GM18502 (cell line): ENCODE data around the gene STMND1.

Experiments
- ATAC-seq: cut with Tn5 transposase; IDR thresholded peaks from one replicate; pipeline ENCODE4 v1.9.1; 2021; ENCODE audit warnings: mild to moderate bottlenecking; ENCODE audit not compliant: unreplicated experiment, poor library complexity

Gene STMND1

DNA sequence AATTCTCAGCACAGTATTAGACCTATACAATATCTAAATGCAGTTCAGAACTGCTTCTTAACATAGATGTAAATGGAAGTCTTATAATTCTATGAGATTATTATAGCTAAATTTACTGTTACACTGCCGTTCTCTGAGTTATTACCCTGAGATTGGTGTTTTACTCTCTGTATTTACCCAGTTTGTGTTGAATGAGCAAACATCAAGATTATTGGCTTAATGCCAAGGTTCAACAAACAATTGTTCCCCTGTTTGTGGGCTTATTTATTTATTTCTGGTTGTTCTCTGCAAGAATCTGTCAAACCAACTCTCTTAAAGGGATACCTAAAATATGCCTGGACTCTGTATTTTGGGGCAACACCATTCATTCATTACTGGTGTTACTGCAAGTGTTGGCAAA is 5.2 kb upstream of the STMND1 start:
- no peak for ATAC-seq

DNA sequence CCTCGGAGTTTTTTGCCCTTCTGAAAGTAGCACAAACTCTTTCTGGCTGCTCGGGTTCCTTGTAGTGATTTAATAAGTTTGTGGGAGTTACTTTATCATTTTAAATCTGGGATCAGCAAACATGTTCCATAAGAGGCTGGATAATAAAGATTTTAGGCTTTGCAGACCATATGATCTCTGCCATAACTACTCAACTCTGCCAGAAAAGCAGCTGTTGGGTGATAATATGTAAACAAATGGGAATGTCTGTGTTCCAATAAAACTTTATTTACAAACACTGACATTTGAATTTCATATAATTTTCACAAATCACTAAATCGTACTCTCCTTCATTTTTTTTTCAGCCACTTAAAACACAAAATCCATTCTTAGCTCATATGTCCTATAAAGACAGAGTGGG is 3.9 kb upstream of the STMND1 start:
- no peak for ATAC-seq

DNA sequence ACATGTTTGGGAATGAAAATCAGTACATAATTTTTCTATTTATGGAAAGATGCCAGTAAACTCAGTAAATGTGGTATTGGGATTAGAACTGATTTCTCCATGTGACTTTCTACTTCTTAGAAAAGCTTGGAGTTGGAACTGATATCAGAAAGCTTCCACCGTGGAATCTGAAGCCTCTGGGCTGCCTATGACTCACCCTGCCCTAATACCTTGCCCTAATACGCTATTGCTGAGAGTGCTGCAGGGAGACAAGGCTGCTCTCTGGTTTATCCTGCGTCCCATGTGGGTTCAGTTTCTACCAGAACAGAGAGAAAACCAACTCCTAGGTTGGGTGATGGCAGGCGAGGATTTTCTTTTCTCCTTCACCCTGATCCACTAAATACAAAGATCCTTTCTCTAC is 3.3 kb upstream of the STMND1 start:
- no peak for ATAC-seq

DNA sequence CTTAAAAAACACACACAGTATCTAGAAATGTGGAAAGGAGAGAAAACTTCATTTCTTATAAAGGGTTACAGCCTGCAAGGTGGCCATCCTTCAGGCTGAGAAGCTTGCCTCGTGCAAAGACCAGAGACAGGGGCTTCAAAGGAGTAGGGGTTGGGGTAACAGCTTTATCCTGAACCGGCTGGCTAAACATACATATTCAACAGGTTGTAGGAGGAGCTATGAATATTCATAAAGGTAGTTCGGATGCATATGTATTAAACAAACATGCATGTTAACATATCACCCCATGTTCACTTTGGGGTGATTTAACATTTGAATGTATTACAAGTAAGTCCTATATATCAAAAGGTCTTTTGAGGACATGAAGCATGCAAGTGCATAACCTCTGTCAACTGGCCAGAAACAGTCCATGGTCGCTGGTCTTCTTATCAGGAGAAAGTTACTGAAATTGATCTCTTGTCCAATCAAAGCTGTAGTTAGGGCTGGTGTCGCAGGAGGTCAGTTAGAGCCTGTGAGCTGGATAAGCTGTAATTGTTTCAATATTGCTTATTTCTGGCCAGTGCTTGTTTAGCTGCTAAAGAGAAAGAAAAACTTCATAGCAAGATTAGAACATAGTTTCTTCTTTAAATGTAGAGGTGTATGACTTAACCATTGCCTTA is 2.3 kb upstream of the STMND1 start:
- no peak for ATAC-seq

DNA sequence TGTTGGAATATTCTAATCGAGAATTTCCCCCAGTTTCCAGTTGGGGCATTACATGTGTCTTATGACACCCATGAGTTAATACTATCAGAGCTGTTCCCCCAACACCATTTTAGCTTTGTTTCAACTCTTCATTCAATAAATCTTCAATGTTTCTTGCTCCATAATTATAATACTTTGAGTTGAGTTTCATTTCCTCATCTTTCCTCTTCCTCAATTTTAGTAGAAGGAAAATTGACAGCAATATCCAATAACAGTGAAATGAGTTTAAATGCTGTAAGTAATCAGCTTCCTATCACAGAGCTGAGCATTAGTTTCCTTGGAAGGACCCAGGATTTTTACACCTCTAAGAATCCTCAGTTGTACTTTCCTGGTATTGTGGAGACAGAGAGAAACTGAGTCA is 1.0 kb upstream of the STMND1 start:
- ATAC-seq, result no peak

DNA sequence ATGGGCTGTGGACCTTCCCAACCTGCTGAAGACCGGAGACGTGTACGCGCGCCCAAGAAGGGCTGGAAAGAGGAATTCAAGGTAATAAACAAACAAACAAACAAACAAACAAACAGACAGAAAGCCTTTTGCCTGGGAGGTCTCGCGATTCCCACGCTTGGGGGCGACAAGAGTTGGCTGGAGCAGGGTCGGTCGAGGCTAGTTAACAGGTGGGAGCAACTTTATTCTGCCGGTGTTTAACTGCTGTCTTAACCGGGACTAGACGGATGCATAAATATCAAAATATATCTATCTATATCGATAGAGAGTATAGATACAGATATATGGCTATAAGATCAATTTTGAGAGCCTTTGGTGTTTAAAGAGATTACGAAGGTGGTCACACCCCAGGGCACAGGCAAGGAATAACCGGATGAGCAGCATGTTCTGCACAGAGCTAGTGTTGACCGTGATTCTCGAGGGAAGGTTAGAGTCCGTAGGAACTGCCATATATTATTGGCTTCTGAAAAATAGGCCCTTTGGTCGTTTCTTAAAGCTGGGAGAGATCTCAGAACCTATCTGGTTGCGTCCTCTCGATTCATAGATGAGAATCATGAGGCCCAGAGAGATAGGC is 514 bp downstream of the STMND1 start:
- no peak for ATAC-seq

DNA sequence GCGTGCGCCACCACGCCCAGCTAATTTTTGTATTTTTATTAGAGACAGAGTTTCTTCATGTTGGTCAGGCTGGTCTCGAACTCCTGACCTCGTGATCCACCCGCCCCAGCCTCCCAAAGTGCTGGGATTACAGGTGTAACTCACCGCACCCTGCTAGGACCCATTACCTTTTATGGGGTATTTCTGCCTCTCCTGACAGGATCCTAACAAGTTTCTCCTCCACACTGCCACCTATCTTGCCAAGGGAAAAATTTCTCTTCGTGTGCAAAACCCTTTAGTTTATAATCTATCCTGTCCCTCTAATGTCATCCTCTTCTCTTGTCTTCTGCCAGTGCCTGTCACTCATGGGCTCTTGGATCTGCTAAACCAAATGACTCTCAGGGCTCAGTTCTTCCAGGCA is 1.9 kb downstream of the STMND1 start:
- ATAC-seq, result no peak

DNA sequence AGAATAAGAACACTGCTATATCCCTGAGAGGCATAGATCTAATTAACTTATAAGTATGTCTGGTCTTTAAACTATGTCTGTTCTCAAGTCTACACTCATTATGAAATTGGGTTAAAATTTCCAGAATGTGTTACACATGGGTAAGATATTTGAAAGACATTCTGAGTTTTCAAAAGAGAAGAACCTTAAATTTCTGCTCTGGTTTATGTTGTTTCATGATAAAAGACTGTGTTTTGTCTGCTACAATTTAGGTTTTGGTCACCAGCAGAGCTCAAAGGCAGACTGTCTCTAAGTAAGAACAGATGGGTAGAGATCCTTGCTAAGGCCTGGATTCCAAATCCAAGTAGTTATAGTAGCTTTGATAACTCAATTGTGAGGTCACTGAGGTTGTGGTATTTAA is 6.0 kb downstream of the STMND1 start:
- ATAC-seq, result no peak

DNA sequence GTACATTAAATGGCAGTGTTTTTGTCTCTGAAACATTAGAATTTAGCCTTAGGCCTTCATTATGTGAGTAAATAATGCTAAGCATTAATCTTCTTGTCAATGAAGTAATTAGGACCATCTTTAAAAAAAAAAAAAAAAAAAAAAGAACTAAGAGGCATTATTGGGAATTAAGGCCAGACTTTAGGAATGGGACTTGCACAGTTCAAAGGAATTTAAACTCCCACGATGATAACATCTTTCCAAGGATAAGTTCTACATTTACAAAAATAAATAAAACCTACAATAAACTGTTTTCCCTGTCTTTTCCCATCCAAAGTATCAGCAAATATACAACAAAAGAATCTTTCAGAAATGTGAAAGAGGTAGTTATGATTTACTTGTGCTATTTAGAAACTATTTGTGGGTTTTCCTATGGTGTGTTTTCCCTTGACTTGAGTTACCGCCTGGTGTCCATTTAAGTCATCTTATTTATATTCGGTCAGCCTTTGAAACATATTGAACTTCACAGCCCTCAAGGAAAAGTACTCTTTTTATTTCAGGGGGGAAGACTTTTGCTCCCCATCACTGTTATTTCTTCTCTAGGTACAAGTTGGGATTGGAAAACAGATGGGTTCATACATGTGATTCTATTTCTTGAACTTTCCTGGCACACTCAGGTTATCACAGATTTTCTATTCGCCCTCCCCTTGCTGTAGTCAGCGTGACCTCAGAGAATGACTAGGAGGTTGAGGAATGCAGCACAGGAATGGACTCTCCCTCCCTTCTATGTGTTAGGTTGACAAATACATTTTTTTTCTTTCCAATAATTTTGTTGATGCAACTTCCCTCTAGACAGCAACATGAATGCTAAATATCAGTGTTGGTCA is 13.6 kb downstream of the STMND1 start:
- no peak for ATAC-seq

DNA sequence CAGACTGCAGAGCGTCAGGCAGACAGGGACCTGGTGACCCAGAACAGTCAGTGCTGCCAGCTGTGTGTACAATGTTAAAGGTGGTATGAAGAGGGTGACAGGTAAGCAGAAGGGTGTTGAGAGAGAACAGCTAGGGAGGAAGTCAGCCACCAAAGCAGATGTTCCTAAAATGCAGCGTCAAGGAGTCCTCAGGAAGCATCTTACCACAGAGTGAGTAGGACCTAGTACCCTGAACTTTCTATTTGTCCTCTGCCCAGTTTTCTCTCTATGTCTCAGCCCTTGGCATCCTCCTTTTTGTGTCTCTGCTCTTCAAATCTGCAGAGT is 14.2 kb downstream of the STMND1 start:
- ATAC-seq, result no peak

DNA sequence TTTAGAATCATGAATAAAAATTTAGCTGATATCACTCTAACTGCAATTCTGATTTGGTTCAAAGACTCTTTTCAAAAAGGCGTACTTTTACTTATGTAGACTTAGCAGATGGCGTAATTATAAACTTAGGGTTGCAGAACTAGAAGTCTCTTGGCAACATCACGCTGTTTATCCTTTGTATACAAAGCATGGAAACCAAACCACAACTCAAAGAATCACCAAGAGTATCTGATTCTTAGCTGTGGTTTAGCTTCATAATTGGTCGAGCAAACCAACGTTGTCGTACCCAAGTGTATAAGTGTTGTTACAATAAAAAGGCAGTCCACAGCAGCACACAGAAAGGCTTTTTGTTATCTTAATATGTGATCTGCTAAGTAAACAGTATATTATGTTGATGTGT is 18.2 kb downstream of the STMND1 start:
- ATAC-seq, result no peak

DNA sequence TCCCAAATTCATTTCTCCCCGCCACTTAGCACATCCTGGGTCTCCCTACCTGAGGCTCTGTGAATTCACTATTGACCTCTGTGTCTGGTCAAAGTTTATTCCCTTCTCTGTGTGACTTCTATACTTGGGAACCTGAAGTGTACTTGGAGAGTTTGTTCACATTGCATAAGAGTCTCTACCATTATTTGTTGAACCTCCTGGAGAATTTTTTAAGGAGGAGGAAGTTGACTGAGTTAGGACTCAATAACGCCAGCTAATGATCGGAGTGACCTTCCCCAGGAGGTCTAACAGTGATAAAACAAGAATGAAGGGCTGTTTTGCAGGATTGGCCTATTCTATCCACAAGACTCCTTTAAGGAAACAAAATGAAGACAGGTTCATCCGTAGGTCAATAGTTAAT is 23.6 kb downstream of the STMND1 start:
- no peak for ATAC-seq

DNA sequence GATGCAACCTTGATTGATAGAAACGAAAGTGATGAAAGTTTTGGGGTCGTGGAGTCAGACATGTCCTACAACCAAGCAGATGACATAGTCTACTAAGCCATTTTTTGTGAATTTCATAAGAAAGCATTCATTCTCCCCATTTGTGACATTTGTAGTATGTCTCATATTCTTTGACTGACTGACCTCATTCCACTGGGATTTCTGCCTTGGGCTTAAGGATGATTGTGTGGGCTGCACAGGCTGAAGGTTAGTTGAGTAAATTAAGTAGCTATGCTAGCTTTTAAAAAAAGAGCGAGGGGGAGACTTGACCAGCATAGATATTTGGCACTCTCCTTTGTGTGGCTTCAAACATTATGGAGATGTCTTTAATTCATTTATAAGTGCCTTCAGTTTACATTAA is 28.9 kb downstream of the STMND1 start:
- no peak for ATAC-seq

DNA sequence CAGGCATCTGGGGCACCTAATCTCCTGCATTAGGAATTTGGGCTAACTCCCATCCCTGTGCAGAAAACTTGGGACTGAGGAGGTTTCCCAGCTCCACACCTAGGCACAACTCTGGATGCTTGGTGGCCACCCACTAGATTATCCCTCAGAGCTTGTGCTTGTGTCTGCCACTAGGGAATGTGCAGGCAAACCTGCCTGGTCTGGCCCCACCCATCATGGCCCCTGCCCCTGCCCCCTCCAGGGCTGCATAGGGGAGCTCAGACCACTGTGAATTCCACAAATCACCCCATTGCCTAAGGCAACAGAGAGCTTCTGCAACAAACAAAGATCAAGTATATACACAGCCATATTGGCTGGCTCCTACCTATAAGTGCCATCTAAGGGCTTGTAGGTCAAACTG is 31.1 kb downstream of the STMND1 start:
- no peak for ATAC-seq

DNA sequence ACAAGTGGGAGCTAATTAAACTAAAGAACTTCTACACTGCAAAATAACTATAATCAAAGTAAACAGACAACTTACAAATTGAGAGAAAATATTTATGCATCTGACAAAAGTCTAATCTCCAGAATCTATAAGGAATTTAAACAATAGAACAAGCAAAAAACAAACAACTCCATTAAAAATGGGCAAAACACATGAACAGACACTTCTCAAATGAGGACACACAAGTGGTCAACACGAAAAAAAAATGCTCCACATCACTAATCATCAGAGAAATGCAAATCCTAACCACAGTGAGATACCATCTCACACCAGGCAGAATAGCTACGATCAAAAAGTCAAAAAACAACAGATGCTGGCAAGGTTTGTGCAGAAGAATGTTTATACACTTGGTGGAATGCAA is 36.2 kb downstream of the STMND1 start:
- ATAC-seq, result no peak

DNA sequence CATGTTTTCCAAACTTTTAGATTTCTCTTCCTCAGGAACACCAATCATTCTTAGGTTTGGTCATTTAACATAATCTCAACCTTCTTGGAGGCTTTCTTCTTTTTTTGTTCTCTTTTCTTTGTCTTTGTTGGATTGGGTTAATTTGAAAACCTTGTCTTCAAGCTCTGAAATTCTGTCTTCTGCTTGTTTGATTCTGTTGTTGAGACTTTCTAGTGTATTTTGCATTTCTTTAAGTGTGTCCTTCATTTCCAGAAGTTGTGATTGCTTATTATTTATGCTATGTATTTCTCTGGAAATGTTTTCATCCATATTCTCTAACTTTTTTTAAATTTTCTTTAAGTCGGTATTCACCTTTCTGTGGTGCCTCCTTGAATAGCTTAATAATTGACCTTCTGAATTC is 42.2 kb downstream of the STMND1 start:
- ATAC-seq, result no peak

DNA sequence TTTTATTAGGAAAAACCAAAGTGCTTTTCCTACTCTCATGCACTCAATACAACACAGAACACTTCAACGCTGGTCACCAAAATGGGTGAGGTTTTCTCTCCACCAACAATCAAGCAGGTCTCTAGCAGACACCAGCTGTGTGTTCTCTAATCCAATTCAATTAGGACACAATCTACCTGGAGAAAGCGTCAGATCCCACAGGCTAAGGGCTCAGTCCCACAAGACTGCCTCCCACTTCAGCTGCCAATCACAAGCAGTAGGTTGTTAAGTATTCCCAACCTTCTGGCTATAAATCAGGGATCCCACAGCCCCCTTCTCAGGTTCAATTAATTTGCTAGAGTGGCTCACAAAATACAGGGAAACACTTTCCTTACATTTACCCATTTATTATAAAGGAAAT is 47.7 kb downstream of the STMND1 start:
- ATAC-seq, result no peak

DNA sequence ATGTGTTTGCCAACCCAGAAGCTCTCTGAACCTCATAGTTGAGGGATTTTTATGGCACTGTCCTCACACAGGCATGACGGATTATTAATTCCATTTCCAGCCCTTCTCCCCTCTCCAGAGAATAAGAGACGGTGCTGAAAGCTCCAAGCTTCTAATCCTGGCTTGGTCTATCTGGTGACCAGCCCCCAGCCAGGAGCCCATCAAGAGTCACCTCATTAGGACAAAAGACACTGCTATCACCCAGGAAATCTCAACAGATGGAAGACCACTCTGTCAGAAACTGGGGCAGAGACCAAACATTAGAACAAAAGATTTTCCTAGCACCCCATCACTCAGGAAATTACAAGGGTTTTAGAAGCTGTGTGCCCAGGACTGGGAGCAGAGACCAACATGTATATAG is 48.2 kb downstream of the STMND1 start:
- ATAC-seq, result no peak

DNA sequence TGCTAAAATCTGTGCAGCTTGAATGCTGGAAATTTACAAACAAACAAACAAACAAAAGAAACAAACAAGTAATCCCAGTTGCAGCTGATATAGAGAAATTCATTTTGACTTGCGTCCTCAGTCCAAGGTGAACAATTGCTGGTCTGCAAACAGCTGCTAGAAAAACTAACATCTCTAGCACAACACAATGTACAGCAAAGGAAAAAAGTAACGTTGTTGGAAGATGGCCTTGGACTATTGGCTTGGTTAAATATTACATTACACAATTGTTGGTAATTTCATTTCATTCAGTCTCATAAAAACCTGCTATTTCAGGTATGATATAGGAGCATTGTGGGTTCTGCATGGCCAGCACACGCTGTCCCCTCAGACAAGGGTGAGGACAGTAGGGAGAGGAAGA is 50.0 kb downstream of the STMND1 start:
- ATAC-seq, result no peak

DNA sequence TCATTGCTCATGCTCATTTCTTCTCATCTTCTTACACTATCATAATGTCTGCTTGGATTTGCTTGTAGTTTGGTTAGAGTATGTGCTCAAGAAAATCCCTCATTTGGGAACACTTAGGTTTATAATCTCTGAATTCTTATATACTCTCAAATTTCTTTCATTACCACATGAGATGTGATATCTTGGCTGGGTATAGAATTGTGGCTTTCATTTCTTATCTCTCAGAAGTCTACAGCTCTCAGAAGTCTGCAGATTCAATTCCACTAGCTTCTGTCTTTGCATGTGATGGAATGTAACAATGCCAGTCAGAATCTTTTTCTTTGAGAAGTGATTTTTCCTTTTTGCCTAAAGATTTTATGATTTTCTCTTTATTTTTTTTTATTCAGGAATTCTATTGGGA is 50.9 kb downstream of the STMND1 start:
- ATAC-seq, result no peak

DNA sequence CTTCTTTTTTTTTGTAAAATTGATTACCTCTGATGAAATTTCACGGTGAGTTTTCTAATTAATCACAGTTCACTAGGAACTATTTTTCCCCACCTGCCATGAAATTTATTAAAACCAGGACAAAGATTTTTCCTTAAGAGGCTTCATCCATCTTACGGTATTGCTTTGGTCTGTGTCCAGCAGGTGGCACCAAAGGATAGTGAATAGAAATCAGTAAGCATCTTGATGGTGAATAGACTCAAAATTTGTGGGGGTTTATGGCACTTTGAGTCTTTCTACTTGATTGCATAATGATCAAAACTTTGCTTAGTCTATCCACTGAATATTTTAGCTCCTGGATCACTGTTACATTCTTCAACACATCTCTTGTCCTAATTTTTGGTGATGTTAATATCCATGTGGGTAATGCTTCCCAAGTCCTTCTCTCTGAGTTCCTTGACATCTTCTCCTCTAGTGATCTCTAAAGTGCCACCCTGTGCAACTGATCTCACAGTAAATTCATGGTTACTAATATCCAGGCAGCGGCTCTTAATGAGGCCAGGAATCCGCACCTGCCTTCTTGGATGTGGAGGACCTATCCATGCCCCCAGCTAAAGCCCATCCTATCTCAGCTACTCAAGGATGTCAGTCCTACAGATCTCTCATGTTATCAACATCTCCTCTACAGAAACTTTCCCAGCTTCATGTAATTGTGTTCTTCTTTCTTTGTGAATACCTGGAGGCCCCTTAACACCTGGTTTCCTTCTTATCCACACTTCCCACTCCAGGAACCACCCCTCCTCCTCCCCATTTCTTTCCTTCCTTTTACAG is 54.5 kb downstream of the STMND1 start:
- no peak for ATAC-seq
